Cerebellar nuclear complex (tissue), 1 donor: ENCODE results near the gene RELN.
"Not testable (repeated sequence)": the region's sequence is repeated elsewhere in the genome, so short reads cannot be mapped to it uniquely, and the experiment has no call there.

Source experiments
- DNase-seq, 2 experiments: peaks; one replicate each; lab custom pipeline; 2025; lab: John Stamatoyannopoulos, UW

The RELN gene

GRCh38 chr7:103940382-103941268 lies 48.8 kb downstream of the RELN start:
- DNase-seq, result no peak

- DNase-seq, result no peak
Observed at GRCh38 chr7:103937680-103938079, 51.8 kb downstream of the RELN start.

GRCh38 chr7:103936558-103936957 lies 52.9 kb downstream of the RELN start:
- DNase-seq, result no peak

GRCh38 chr7:103934508-103934907 lies 55.0 kb downstream of the RELN start:
- no peak for DNase-seq

GRCh38 chr7:103932389-103932788 lies 57.1 kb downstream of the RELN start:
- DNase-seq, result no peak

- no peak for DNase-seq
Observed at GRCh38 chr7:103929901-103930311, 59.6 kb downstream of the RELN start.

- peak in 1 of 2 experiments; percentile 29 for DNase-seq
Observed at GRCh38 chr7:103928581-103928980, 60.9 kb downstream of the RELN start.

- no peak for DNase-seq
Observed at GRCh38 chr7:103924184-103924583, 65.3 kb downstream of the RELN start.

GRCh38 chr7:103922407-103922806 lies 67.1 kb downstream of the RELN start:
- DNase-seq, result no peak

GRCh38 chr7:103921692-103922091 lies 67.8 kb downstream of the RELN start:
- DNase-seq, result no peak

GRCh38 chr7:103919272-103919868 lies 70.1 kb downstream of the RELN start:
- DNase-seq, result no peak

GRCh38 chr7:103918631-103919271 lies 70.7 kb downstream of the RELN start:
- no peak for DNase-seq

- no peak for DNase-seq
Observed at GRCh38 chr7:103915680-103916357, 73.6 kb downstream of the RELN start.

- no peak for DNase-seq
Observed at GRCh38 chr7:103914147-103914899, 75.1 kb downstream of the RELN start.

GRCh38 chr7:103912891-103913605 lies 76.4 kb downstream of the RELN start:
- DNase-seq, result no peak

- DNase-seq, result not testable (repeated sequence)
Observed at GRCh38 chr7:103911015-103911414, 78.4 kb downstream of the RELN start.

- DNase-seq, result no peak
Observed at GRCh38 chr7:103905997-103906396, 83.5 kb downstream of the RELN start.

GRCh38 chr7:103902917-103903316 lies 86.5 kb downstream of the RELN start:
- no peak for DNase-seq

GRCh38 chr7:103896826-103897225 lies 92.6 kb downstream of the RELN start:
- DNase-seq, result not testable (repeated sequence)

- no peak for DNase-seq
Observed at GRCh38 chr7:103894656-103895596, 94.5 kb downstream of the RELN start.
